ENCODE data around the gene SH3GL1. TPM values are rescaled to one million over a fixed set of nuclear protein-coding genes. Genes with fewer than 3 reads are reported as not detected.

Gene SH3GL1
- total and polyA plus RNA-seq, 2 experiments from 2014 or later, result 73.1 to 89.5 TPM

DNA sequence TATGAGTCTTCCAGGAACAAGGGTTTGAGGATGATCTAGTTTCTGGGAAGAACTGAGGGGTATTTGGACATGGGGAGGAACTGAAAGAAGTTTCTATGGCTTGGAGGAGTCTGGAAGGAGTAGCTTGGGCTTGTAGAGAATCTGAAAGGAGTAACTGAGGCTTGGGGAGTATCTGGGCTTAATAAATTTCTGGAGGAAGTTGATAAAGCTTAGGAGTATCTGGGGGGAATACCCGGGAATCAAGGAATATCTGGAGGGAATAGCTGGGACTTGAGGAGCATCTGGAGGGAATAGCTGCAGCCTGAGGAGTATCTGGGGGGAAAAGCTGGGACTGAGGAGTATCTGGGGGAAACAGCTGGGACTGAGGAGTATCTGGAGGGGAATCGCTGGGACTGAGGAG, 79.9 kb downstream of the SH3GL1 start:
- DNase-seq (ENCODE audit: low spot score) (no peak), ATAC-seq (no peak)
- Histone ChIP-seq H3K79me2 (replicated peaks; ENCODE audit: insufficient read depth) (no peaks in the 10 kb centered on the region), H3K27me3 (ENCODE audit: insufficient read depth) (no peaks in the 10 kb centered on the region), H3K4me1 (ENCODE audit: insufficient read depth) (no peaks in the 10 kb centered on the region), H4K20me1 (replicated peaks; ENCODE audit: insufficient read depth) (no peaks in the 10 kb centered on the region; the same call in 1 of the 2 replicates), H3K4me3 (no peak overlapping the region), H3K4me2 (no peak overlapping the region), H2AFZ (no peak overlapping the region), H3K9me2 (ENCODE audit: insufficient read depth) (no peaks in the 10 kb centered on the region), H3K36me3 (ENCODE audit: insufficient read depth) (peaks cover 3% of the 10 kb centered on the region; the same call in 1 of the 2 replicates), H3K27ac (ENCODE audit: low read depth) (no peak overlapping the region), H3F3A (replicated peaks; ENCODE audit: low read depth) (no peaks in the 10 kb centered on the region)
- Mint-ChIP-seq H3K36me3 (ENCODE audit: low read depth) (peaks cover 70% of the 10 kb centered on the region), H3K27ac (no peak overlapping the region), H3K4me3 (no peak overlapping the region; the same call in 2 of the 3 replicates), H3K27me3 (ENCODE audit: insufficient read depth, low read depth, poor library complexity) (peaks cover 19% of the 10 kb centered on the region), H3K9me3 (peaks cover 30% of the 10 kb centered on the region), H3K4me1 (no peaks in the 10 kb centered on the region)
- no peak for TF ChIP-seq ZNF331 (CRISPR knock-in tag; IDR thresholded peaks at IDR 0.05; ENCODE audit: low read depth)
- no peak for TF ChIP-seq ETS1 (IDR thresholded peaks at IDR 0.05)
- no peak for TF ChIP-seq EZH2 (IDR thresholded peaks at IDR 0.05; ENCODE audit: low read depth, unreplicated experiment)
- no peak for TF ChIP-seq CREB1 (CRISPR knock-in tag; IDR thresholded peaks at IDR 0.05; ENCODE audit: low read depth)
- TF ChIP-seq JUNB (IDR thresholded peaks at IDR 0.05; ENCODE audit: unreplicated experiment), result no peak
- TF ChIP-seq ZNF462 (CRISPR knock-in tag; IDR thresholded peaks at IDR 0.05), result no peak
- TF ChIP-seq ZNF114 (CRISPR knock-in tag; IDR thresholded peaks at IDR 0.05), result no peak
- no peak for TF ChIP-seq NANOG (IDR thresholded peaks at IDR 0.05; ENCODE audit: borderline replicate concordance)
- no peak for TF ChIP-seq POLR2AphosphoS5 (IDR thresholded peaks at IDR 0.05; ENCODE audit: low read depth)
- no peak for TF ChIP-seq STAT1 (IDR thresholded peaks at IDR 0.05; ENCODE audit: unreplicated experiment)
- TF ChIP-seq, protein P1, sequence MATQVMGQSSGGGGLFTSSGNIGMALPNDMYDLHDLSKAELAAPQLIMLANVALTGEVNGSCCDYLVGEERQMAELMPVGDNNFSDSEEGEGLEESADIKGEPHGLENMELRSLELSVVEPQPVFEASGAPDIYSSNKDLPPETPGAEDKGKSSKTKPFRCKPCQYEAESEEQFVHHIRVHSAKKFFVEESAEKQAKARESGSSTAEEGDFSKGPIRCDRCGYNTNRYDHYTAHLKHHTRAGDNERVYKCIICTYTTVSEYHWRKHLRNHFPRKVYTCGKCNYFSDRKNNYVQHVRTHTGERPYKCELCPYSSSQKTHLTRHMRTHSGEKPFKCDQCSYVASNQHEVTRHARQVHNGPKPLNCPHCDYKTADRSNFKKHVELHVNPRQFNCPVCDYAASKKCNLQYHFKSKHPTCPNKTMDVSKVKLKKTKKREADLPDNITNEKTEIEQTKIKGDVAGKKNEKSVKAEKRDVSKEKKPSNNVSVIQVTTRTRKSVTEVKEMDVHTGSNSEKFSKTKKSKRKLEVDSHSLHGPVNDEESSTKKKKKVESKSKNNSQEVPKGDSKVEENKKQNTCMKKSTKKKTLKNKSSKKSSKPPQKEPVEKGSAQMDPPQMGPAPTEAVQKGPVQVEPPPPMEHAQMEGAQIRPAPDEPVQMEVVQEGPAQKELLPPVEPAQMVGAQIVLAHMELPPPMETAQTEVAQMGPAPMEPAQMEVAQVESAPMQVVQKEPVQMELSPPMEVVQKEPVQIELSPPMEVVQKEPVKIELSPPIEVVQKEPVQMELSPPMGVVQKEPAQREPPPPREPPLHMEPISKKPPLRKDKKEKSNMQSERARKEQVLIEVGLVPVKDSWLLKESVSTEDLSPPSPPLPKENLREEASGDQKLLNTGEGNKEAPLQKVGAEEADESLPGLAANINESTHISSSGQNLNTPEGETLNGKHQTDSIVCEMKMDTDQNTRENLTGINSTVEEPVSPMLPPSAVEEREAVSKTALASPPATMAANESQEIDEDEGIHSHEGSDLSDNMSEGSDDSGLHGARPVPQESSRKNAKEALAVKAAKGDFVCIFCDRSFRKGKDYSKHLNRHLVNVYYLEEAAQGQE (IDR thresholded peaks at IDR 0.05; ENCODE audit: unreplicated experiment), result no peak
- no peak for TF ChIP-seq EZH2phosphoT487 (IDR thresholded peaks at IDR 0.05; ENCODE audit: unreplicated experiment)
- no peak for TF ChIP-seq CTCF (conservative IDR thresholded peaks at IDR 0.05; ENCODE audit: low read depth in 2 of 2)
